K562 (cell line): ENCODE measurements around the gene SNX18. TPM values are rescaled to one million over a fixed set of nuclear protein-coding genes. Genes with fewer than 3 reads are reported as not detected.

Experiments
- ATAC-seq: fragments of 200-7000 bp; cut with Tn5 transposase; 3 replicates; pipeline ENCODE4 v1.9.1; 2020; ENCODE audit warnings: moderate library complexity
- BruUV-seq: library from RNA; stranded (reverse); fragments of 400-500 nt; replicated peaks from 2 replicates; lab custom pipeline; 2021; lab: Mats Ljungman, UMichigan
- CTCF ChIA-PET: fragments of 300-600 bp; formaldehyde crosslinking; extraction: SDS; loops from one replicate; lab custom pipeline; 2021; ENCODE audit warnings: low intra/inter-chr PET ratio; lab: Yijun Ruan, JAX
- POLR2A ChIA-PET: fragments of 300-600, 350-650 bp; sonication (Branson Sonifier 250); formaldehyde crosslinking; extraction: SDS; loops from one replicate; lab custom pipeline; 2021; ENCODE audit warnings: antibody characterized with exemption, inconsistent platforms; lab: Yijun Ruan, JAX
- DNase-seq, 4 experiments: peaks; one replicate each; pipeline versions ENCODE4 v3.0.0 to v3.0.0-alpha.2; 2011 to 2018; ENCODE audit warnings: low spot score in 3 of 4, mixed read lengths in 3 of 4; ENCODE audit errors: extremely low read depth in 1 of 4
- FAIRE-seq: peaks from 2 replicates; lab custom pipeline; 2011; peaks lifted over from hg19 to GRCh38; lab: Jason Lieb, UNC
- H2AFZ ChIP-seq: 2 replicates; pipeline ENCODE4 v1.6.0; 2011; ENCODE audit warnings: low read depth, low read length, control low read depth, inconsistent platforms
- H3K27ac ChIP-seq: fragments of 200-600 bp; 3 replicates; pipeline ENCODE4 v1.8.0; 2011; ENCODE audit warnings: low read depth, mild to moderate bottlenecking, control low read depth, inconsistent platforms, low read length, moderate library complexity, mixed read lengths; ENCODE audit errors: extremely low read depth
- H3K27me3 ChIP-seq, 2 experiments: fragments of 300-600 bp in 1 of 2; 2 replicates in 1 of 2; 3 replicates in 1 of 2; pipeline versions ENCODE4 v1.6.0 to v1.8.0; 2011; ENCODE audit warnings: inconsistent platforms in 2 of 2, low read length in 2 of 2, mild to moderate bottlenecking in 1 of 2, mixed read lengths in 1 of 2, moderate library complexity in 1 of 2; ENCODE audit not compliant: control insufficient read depth in 2 of 2, insufficient read depth in 2 of 2
- H3K36me3 ChIP-seq: fragments of 300-600 bp; 3 replicates; pipeline ENCODE4 v1.8.0; 2011; ENCODE audit warnings: mild to moderate bottlenecking, low read length, inconsistent platforms; ENCODE audit not compliant: control insufficient read depth, insufficient read depth
- H3K4me1 ChIP-seq, 2 experiments: fragments of 200-600 bp in 1 of 2; replicated peaks in 1 of 2; 2 replicates in 1 of 2; 3 replicates in 1 of 2; pipeline versions ENCODE4 v1.5.1 to v1.8.0; 2011; ENCODE audit warnings: inconsistent platforms in 2 of 2, low read length in 2 of 2, mild to moderate bottlenecking in 1 of 2, mixed read lengths in 1 of 2, moderate library complexity in 1 of 2; ENCODE audit not compliant: control insufficient read depth in 2 of 2, insufficient read depth in 2 of 2
- H3K4me2 ChIP-seq: 2 replicates; pipeline ENCODE4 v1.6.1; 2011; ENCODE audit warnings: low read length, control low read depth, inconsistent platforms, mixed read lengths; ENCODE audit not compliant: insufficient read depth
- H3K4me3 ChIP-seq: fragments of 200-600 bp; sonication (generic), shearing (Covaris generic); 2 replicates; pipeline ENCODE4 v1.5.1; 2016; ENCODE audit warnings: control low read depth, inconsistent platforms
- H3K79me2 ChIP-seq: fragments of 200-600 bp; 3 replicates; pipeline ENCODE4 v1.8.0; 2011; ENCODE audit warnings: low read length, inconsistent platforms; ENCODE audit not compliant: control insufficient read depth, insufficient read depth
- H3K9ac ChIP-seq, 2 experiments: 2 replicates each; pipeline versions ENCODE4 v1.6.0 to v1.6.1; 2011; ENCODE audit warnings: low read depth in 2 of 2, low read length in 2 of 2, control low read depth in 1 of 2, inconsistent platforms in 1 of 2, mild to moderate bottlenecking in 1 of 2, mixed read lengths in 1 of 2; ENCODE audit not compliant: insufficient read depth in 1 of 2
- H3K9me1 ChIP-seq: one replicate; pipeline ENCODE4 v1.6.0; 2011; ENCODE audit warnings: inconsistent platforms, mild to moderate bottlenecking, low read length, moderate library complexity; ENCODE audit not compliant: control insufficient read depth, insufficient read depth
- H3K9me3 ChIP-seq: replicated peaks from 2 replicates; pipeline ENCODE4 v1.5.1; 2011; ENCODE audit warnings: low read depth, low read length, inconsistent platforms; ENCODE audit not compliant: control insufficient read depth, insufficient read depth
- H4K20me1 ChIP-seq: replicated peaks from 2 replicates; pipeline ENCODE4 v1.6.1; 2011; ENCODE audit warnings: low read length, inconsistent platforms, mixed read lengths; ENCODE audit not compliant: control insufficient read depth, insufficient read depth
- BHLHE40 ChIP-seq: IDR thresholded peaks from 2 replicates; pipeline ENCODE4 v1.6.1; 2011; ENCODE audit warnings: low read length, improper control_type of control experiment
- CHD4 ChIP-seq: fragments of 200-600 bp; sonication (generic); IDR thresholded peaks from 3 replicates; pipeline ENCODE4 v1.6.1; 2012; ENCODE audit warnings: low read depth, mild to moderate bottlenecking, mixed read lengths, low read length, inconsistent platforms; ENCODE audit not compliant: insufficient read depth, insufficient replicate concordance, poor library complexity, severe bottlenecking
- PRMT5 ChIP-seq: sonication (generic); formaldehyde crosslinking; IDR thresholded peaks from 2 replicates; pipeline ENCODE4 v1.5.0; 2020; ENCODE audit warnings: missing genetic modification reagents
- PYGO2 ChIP-seq: fragments of 450-650 bp; IDR thresholded peaks from 2 replicates; pipeline ENCODE4 v1.6.1; 2016; ENCODE audit warnings: mild to moderate bottlenecking, missing genetic modification characterization, moderate library complexity, missing compliant biosample characterization
- ZNF507 ChIP-seq: conservative IDR thresholded peaks from 2 replicates; pipeline ENCODE4 v1.6.1; 2017; ENCODE audit warnings: missing genetic modification characterization, missing compliant biosample characterization
- ZNF583 ChIP-seq: fragments of 250-450 bp; sonication (Bioruptor Pico); IDR thresholded peaks from 2 replicates; pipeline ENCODE4 v1.4.0; 2020
- WGBS: fragments of 100-300 bp; shearing (Covaris generic); methylation state at CpG from one replicate; pipeline ENCODE4 v1.1.6; 2016; ENCODE audit warnings: low coverage, mixed read lengths; ENCODE audit not compliant: insufficient coverage; ENCODE audit errors: missing lambda C conversion rate; 5-methylcytosine and 5-hydroxymethylcytosine counted together
- in situ Hi-C: fragments of 300-500 bp; cut with MboI; formaldehyde crosslinking; loops from 4 replicates; pipeline ENCODE4 v1.15.0; 2018; ENCODE audit warnings: inconsistent platforms, mixed read lengths
- intact Hi-C: fragments of 100-400 bp; cut with micrococcal nuclease; formaldehyde crosslinking; loops from 2 replicates; pipeline ENCODE4 v1.14.2; 2022
- polyA plus RNA-seq, 8 experiments: library from polyadenylated mRNA; depleted of rRNA in 4 of 8; stranded (reverse) in 5 of 8; unstranded in 3 of 8; fragments of >200 nt; fragmentation: Nextera tagmentation in 2 of 8; fragmentation: Illumina TruSeq in 1 of 8; extraction: Ambion mirVana in 2 of 8; extraction: Trizol in 1 of 8; gene quantifications; 2 replicates each; pipeline versions ENCODE4 v1.2.1 to v1.2.3, GENCODE V29; 2011 to 2014; ENCODE audit warnings: inconsistent platforms in 1 of 8, missing spikeins in 1 of 8
- total RNA-seq, 7 experiments: library from RNA; depleted of rRNA in 6 of 7; stranded (reverse); fragments of >200 nt in 6 of 7; fragmentation: Illumina TruSeq in 2 of 7; extraction: Trizol in 2 of 7; gene quantifications; 2 replicates each; pipeline versions ENCODE4 v1.2.1 to v1.2.3, GENCODE V29; 2011 to 2021; ENCODE audit warnings: low replicate concordance in 1 of 7
- TF ChIP-seq, protein P1 (sequence below), 2 experiments: fragments of 450-650 bp; IDR thresholded peaks; 2 replicates each; pipeline ENCODE4 v1.6.1; 2018; ENCODE audit warnings: mild to moderate bottlenecking in 2 of 2, low read depth in 1 of 2; ENCODE audit not compliant: partially characterized antibody in 2 of 2
- TF ChIP-seq, protein P2 (sequence below): fragments of 250-450 bp; sonication (Bioruptor Pico); IDR thresholded peaks from 2 replicates; pipeline ENCODE4 v1.4.0; 2020; ENCODE audit warnings: mild to moderate bottlenecking
- TF ChIP-seq, protein P3 (sequence below), 3 experiments: IDR thresholded peaks in 2 of 3; conservative IDR thresholded peaks in 1 of 3; 2 replicates each; pipeline ENCODE4 v1.5.1; 2011 to 2012; ENCODE audit warnings: low read length in 3 of 3, mild to moderate bottlenecking in 3 of 3, control low read depth in 2 of 3, improper control_type of control experiment in 1 of 3, inconsistent platforms in 1 of 3, low read depth in 1 of 3, mixed read lengths in 1 of 3, moderate library complexity in 1 of 3; ENCODE audit not compliant: insufficient read depth in 2 of 3
- TF ChIP-seq, protein P4 (sequence below): fragments of 450-650 bp; formaldehyde crosslinking; IDR thresholded peaks from 2 replicates; pipeline ENCODE4 v1.4.0; 2022; ENCODE audit warnings: mild to moderate bottlenecking, moderate library complexity

The SNX18 gene
- total and polyA plus RNA-seq, 9 of the 15 experiments (the other 6 are each of a cell fraction or from before 2014, with no cell fraction given) = 2.3 to 8.8 (median 6.0) TPM

DNA sequence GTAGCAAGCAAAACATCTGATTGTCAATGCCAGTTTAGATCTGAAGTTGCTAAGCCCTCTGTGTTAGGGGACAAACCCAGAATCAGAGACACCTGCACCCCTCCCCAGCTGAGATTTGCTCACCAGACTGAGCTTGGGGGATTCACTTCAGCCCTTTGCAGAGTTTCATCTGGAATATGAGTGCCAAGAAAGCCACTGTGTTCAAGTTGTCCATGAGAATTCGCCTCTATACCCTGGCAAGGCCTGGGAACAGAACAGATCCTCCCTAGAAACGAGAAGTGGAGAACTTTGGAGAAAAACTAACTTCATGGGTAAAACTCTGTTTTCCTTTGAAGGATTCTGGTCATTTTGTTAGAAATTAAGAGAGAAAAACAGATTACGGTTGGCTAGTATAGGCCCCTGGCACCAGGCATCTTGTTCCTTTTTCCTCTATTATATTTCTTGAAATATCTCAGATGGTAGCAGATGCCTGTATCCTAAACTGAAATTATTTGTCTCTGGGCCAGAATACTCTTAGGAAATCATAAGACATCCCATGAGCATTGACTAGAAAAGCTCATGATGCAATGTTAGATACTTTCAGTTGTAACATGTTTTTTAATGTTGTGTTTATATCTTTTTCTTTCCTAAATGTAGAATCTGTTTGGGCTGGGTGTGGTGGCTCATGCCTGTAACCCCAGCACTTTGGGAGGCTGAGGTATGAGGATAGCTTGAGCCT is 64.4 kb downstream of the SNX18 start (continued):
- TF ChIP-seq, protein P1, sequence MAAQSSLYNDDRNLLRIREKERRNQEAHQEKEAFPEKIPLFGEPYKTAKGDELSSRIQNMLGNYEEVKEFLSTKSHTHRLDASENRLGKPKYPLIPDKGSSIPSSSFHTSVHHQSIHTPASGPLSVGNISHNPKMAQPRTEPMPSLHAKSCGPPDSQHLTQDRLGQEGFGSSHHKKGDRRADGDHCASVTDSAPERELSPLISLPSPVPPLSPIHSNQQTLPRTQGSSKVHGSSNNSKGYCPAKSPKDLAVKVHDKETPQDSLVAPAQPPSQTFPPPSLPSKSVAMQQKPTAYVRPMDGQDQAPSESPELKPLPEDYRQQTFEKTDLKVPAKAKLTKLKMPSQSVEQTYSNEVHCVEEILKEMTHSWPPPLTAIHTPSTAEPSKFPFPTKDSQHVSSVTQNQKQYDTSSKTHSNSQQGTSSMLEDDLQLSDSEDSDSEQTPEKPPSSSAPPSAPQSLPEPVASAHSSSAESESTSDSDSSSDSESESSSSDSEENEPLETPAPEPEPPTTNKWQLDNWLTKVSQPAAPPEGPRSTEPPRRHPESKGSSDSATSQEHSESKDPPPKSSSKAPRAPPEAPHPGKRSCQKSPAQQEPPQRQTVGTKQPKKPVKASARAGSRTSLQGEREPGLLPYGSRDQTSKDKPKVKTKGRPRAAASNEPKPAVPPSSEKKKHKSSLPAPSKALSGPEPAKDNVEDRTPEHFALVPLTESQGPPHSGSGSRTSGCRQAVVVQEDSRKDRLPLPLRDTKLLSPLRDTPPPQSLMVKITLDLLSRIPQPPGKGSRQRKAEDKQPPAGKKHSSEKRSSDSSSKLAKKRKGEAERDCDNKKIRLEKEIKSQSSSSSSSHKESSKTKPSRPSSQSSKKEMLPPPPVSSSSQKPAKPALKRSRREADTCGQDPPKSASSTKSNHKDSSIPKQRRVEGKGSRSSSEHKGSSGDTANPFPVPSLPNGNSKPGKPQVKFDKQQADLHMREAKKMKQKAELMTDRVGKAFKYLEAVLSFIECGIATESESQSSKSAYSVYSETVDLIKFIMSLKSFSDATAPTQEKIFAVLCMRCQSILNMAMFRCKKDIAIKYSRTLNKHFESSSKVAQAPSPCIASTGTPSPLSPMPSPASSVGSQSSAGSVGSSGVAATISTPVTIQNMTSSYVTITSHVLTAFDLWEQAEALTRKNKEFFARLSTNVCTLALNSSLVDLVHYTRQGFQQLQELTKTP (IDR thresholded peaks at IDR 0.05; ENCODE audit: low read depth in 1 of 2, partially characterized antibody in 2 of 2) = no peak
- TF ChIP-seq BHLHE40 = no peak
- no peak for TF ChIP-seq CHD4

DNA sequence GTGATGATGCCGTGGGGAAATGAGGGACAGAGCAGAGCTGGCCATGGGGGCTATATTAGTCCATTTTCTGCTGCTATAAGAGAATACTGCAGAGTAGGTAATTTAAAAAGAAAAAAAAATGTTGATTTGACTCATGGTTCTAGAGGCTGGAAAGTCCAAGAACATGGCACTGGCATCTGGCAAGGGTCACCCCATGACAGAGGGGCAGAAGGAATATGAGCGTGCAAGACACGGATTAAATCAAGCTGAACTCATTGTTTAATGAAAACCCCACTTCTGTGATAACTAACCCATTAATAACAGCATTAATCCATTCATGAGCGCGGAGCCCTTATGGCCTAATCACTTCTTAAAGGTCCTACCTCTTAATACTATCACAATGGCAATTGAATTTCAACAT is 68.8 kb downstream of the SNX18 start:
- 6% methylated on average over 5 of the region's 5 CpGs for WGBS
- H3K4me3 ChIP-seq = no peak overlapping the region
- H4K20me1 ChIP-seq = no peaks in the 10 kb centered on the region
- in situ Hi-C loops = no loop called here
- FAIRE-seq = no peak
- BruUV-seq = no TSS peak
- H3K27ac ChIP-seq = no peak overlapping the region
- no peaks in the 10 kb centered on the region for H3K9me1 ChIP-seq
- CTCF ChIA-PET = no interaction called here
- intact Hi-C loops = no loop called here
- no peak for DNase-seq
- H3K4me1 ChIP-seq = no peaks in the 10 kb centered on the region
- H2AFZ ChIP-seq = no peak overlapping the region
- no peaks in the 10 kb centered on the region; a peak in 2 of 5 replicates for H3K27me3 ChIP-seq
- no peaks in the 10 kb centered on the region for H3K36me3 ChIP-seq
- H3K4me2 ChIP-seq = no peak overlapping the region
- TF ChIP-seq ZNF583 (CRISPR knock-in tag) (no peak), PYGO2 (no peak), PRMT5 (CRISPR knock-in tag) (no peak), ZNF507 (tag) (no peak)
- TF ChIP-seq, protein P2, sequence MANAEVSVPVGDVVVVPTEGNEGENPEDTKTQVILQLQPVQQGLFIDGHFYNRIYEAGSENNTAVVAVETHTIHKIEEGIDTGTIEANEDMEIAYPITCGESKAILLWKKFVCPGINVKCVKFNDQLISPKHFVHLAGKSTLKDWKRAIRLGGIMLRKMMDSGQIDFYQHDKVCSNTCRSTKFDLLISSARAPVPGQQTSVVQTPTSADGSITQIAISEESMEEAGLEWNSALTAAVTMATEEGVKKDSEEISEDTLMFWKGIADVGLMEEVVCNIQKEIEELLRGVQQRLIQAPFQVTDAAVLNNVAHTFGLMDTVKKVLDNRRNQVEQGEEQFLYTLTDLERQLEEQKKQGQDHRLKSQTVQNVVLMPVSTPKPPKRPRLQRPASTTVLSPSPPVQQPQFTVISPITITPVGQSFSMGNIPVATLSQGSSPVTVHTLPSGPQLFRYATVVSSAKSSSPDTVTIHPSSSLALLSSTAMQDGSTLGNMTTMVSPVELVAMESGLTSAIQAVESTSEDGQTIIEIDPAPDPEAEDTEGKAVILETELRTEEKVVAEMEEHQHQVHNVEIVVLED = no peak
- TF ChIP-seq, protein P3, sequence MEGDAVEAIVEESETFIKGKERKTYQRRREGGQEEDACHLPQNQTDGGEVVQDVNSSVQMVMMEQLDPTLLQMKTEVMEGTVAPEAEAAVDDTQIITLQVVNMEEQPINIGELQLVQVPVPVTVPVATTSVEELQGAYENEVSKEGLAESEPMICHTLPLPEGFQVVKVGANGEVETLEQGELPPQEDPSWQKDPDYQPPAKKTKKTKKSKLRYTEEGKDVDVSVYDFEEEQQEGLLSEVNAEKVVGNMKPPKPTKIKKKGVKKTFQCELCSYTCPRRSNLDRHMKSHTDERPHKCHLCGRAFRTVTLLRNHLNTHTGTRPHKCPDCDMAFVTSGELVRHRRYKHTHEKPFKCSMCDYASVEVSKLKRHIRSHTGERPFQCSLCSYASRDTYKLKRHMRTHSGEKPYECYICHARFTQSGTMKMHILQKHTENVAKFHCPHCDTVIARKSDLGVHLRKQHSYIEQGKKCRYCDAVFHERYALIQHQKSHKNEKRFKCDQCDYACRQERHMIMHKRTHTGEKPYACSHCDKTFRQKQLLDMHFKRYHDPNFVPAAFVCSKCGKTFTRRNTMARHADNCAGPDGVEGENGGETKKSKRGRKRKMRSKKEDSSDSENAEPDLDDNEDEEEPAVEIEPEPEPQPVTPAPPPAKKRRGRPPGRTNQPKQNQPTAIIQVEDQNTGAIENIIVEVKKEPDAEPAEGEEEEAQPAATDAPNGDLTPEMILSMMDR (IDR thresholded peaks at IDR 0.05 in 2 of 3, conservative IDR thresholded peaks at IDR 0.05 in 1 of 3; ENCODE audit: insufficient read depth in 2 of 3, low read depth in 1 of 3, low read length in 3 of 3) = no peak
- TF ChIP-seq, protein P4, sequence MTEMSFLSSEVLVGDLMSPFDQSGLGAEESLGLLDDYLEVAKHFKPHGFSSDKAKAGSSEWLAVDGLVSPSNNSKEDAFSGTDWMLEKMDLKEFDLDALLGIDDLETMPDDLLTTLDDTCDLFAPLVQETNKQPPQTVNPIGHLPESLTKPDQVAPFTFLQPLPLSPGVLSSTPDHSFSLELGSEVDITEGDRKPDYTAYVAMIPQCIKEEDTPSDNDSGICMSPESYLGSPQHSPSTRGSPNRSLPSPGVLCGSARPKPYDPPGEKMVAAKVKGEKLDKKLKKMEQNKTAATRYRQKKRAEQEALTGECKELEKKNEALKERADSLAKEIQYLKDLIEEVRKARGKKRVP (CRISPR knock-in tag) = no peak
- POLR2A ChIA-PET = no interaction called here
- H3K9me3 ChIP-seq = no peaks in the 10 kb centered on the region
- ATAC-seq = no peak
- H3K79me2 ChIP-seq = no peaks in the 10 kb centered on the region
- H3K9ac ChIP-seq = no peak overlapping the region
